ENCODE measurements around the gene EPX.

DNA sequence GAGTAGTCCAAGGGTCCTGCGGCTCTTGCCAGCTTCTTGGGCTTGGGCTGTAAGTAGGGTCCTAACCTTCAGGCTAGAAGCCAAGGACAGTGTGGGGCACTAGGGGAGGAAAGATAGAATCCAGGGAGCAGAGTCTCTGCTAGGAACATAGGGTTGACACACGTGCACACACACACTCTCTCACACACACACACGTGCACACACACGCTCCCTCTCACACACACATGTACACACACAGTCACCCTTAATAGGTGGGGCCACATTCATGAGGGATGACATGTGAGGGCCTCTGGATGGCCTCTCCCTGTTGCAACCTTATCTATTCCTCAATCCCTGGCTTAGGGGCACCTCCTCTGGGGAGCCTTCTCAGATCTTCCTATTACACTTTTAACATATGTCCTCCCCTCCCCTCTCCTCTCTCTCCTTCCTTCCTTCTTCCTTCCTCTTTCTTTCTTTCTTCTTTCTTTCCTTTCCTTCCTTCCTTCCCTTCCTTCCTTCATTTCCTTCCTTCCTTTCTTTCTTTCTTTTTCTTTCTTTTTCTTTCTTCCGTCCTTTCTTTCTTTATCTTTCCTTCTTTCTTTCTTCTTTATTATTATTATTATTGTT, 3.1 kb downstream of the EPX start:
- no peak for TF ChIP-seq TAF1 (IDR thresholded peaks at IDR 0.05; ENCODE audit: borderline replicate concordance, insufficient read depth, low read length)
- TF ChIP-seq POLR2AphosphoS5 (IDR thresholded peaks at IDR 0.05; ENCODE audit: low read depth, low read length) = no peak
- TF ChIP-seq REST (IDR thresholded peaks at IDR 0.05; ENCODE audit: insufficient read depth in 1 of 2, low read depth in 2 of 2, low read length in 2 of 2) = no peak
- no peak for TF ChIP-seq SIN3A (IDR thresholded peaks at IDR 0.05; ENCODE audit: borderline replicate concordance, insufficient read depth, low read length)
